Activated T-cell treated with anti-CD3 and anti-CD28 coated beads for 24 hours (primary cell): ENCODE measurements around the gene YEATS4.

Experiments
- DNase-seq: peaks from one replicate; pipeline ENCODE4 v3.0.0-alpha.2; 2020; ENCODE audit warnings: low read depth

The YEATS4 gene

GRCh38 chr12:69342421-69342820, 17.1 kb upstream of the YEATS4 start:
- DNase-seq, result no peak

DNA sequence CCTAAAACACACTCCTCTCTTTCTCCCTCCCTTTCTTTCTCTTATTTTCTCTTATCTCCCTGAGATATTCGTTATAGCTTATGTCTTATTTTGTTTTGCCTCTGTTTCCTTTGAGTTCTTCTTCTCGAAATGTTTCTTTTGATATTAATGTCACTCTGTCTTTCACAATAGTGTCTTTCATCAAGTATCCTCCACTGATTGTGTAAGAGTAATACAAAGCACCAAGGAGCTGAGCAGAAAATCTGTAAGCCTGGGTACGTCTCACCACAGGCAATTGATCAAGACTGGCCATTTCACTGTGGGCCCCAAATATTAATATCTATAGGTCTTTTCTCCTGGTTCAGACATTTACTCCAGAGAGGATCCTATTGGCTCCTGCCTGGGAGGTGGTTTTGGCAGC, 16.2 kb upstream of the YEATS4 start:
- no peak for DNase-seq

DNA sequence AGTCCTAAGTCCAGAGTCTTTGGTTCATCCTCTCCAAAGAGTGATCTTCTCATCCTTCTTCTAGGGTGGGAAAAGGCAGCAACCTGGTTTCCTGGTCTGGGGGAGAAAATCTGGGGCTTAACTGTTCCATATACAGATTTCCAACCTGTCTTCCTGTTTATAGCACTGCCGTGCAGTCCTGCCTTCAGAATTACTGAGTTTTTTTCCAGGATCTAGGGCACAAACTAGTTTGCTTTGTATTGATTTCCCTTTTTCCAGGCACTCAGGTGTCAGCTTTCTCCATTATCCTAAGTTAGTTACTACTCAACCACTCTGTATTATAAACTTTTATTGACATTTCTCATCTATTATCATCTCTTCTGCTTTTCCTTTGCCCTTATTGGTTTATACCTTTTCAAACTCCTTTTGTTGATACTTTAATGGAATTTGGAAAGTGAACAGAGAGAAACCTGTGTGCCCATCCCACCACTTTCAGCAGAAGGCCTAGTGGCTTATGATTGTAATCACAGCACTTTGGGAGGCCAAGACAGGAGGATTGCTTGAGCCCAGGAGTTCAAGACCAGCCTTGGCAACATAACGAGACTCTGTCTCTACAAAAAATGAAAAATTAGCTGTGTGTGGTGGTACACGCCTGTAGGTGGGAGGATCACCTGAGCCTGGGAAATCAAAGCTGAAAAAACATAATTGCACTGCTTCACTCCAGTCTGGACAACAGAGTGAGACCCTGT, 15.5 kb upstream of the YEATS4 start:
- no peak for DNase-seq

DNA sequence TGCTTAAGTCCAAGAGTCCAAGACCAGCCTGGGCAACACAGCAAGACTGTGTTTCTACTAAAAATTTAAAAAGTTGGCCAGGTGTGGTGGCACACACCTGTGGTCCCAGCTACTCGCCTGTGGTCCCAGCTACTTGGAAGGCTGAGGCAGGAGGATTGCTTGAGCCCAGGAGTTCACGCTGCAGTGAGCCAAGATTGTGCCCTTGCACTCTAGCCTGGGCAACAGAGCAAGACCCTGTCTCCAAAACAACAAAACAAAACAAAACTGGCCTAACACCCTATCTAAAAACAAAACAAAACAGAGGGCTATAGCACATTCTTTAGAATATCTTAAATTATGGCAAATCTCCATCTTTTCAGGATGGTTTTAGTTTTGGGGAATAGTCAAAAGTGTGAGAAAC, 14.5 kb upstream of the YEATS4 start:
- DNase-seq, result no peak

- DNase-seq, result no peak
Measured at GRCh38 chr12:69345742-69346141, 13.8 kb upstream of the YEATS4 start.

- DNase-seq, result no peak
Measured at GRCh38 chr12:69348162-69348938, 11.2 kb upstream of the YEATS4 start, which contains the start of gene LYZ. Gene LYZ, plus strand, starts transcription at chr12:69348381. Its CDS starts 28 bp downstream, at chr12:69348409.

DNA sequence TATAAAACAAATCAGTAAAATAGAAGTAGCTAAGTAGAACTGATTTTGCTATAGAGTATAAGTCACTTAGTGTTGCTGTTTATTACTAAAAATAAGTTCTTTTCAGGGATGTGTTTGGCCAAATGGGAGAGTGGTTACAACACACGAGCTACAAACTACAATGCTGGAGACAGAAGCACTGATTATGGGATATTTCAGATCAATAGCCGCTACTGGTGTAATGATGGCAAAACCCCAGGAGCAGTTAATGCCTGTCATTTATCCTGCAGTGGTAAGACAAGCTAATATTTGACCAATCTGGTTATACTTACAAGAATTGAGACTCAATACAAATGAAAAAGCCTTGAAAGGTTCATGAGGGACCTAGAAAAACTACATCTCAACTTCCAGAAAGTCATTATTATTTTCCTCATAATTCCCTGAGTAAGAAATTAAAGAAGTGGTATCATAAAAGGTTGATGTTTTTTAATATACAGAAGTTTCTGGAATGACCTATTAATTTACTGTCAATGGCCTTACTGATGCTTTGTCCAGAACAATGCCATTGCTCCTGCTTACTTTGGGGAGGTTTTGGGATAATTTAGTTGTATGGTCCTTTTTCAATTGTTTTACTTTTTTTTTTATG, 9.4 kb upstream of the YEATS4 start:
- no peak for DNase-seq

GRCh38 chr12:69350777-69351176, 8.8 kb upstream of the YEATS4 start:
- DNase-seq, result no peak

GRCh38 chr12:69351462-69352236, 7.9 kb upstream of the YEATS4 start:
- DNase-seq, result no peak

- DNase-seq, result no peak
Measured at GRCh38 chr12:69352904-69353303, 6.6 kb upstream of the YEATS4 start.

DNA sequence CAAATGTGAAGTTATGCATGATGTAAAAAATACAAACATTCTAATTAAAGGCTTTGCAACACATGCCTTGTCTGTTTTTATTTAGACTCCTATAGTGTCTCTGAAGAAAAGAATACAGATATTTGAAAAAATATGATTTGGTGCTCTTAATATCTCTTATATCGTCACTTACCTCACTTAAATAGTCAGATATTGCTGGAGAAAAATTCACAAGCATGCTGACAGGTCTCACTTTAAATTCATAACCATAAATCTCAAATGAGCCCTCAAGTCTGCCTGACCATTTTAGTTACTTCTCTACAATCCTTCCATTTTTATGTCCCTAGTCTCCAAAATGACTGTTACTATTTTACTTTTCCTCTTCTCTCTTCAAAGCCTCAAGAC, 5.4 kb upstream of the YEATS4 start:
- DNase-seq, result no peak

DNA sequence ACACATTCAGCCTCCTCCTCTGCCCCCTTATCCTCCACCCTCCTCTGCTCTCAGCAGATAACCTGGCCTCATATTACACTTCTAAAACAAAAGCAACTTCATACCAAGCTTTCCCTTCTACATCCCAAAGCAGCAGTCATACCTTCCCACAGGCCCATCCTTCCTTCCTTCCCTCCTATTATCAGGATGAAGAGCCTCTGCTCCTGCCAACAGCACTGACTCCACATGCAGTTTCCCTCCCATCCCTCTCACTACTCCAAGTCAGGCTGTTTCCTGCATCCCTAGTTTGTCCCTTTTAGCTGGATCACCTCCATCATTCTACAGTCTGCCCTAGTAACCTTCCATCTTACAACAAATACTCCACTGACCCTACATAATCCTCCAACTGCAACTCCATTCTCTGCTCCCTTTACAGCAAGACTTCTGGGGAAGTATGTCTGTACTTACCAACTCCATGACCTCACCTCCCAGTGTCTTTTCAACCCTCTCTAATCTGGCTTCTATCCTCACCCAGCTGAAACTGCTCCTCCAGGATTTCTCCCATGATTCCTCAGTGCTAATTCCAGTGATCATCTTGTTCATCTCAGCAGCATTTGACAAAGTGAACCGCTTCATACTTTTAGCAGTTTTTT, 4.9 kb upstream of the YEATS4 start:
- DNase-seq, result no peak

GRCh38 chr12:69355363-69356028, 4.0 kb upstream of the YEATS4 start:
- no peak for DNase-seq

DNA sequence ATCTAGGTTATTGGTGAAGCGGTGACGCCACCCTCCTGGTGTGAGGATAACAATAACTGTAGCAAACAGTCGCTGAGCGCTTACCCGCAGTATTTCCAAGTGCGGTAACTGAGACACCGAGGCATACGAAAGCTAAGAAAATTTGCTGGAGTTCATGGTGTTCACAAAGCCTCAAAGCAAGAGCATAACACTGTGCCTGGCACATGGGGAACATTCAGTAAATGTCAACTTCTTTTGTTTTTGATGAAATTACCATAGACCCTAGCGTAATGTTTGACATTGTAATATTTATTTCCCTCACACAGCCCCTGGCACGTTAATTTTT, 767 bp downstream of the YEATS4 start:
- DNase-seq, result no peak

DNA sequence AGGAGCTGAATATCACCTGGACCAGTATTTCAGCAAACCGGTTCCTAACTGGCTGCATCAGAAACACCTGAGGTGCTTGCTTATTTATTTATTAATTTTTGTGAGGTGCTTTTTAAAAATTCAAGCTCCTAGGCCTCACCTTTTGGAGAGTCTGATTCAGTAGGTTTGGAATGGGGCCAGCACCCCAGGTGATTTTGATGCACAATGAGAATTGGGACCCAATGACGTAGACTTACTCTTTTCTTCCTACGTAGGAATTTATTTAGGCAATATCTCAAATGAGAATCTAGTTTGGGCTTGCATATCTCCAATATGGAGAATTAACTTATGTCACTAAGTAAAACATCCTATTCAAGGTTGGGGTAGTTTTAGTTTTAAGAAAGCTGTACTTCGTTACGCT, 7.3 kb downstream of the YEATS4 start:
- no peak for DNase-seq

DNA sequence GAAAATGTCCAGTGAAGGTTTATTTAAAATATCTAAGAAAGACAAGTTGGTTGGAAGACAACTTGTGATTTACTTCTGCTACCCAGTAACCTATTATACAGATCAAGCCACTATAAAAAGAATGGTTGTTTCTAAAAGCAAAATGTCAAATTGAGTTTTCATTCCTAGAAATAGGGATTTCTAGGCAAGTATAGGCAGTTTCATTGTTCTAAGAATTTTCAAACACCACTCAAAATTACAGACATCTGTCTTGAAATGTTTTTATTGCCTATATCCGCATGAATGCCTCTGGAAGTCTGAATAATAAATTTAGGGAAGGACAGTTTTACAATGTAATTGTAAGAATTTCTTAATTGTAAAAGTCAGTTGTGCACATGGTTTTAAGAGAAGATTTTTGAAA, 8.6 kb downstream of the YEATS4 start:
- no peak for DNase-seq

- DNase-seq, result no peak
Measured at GRCh38 chr12:69383074-69383473, 23.5 kb downstream of the YEATS4 start.

DNA sequence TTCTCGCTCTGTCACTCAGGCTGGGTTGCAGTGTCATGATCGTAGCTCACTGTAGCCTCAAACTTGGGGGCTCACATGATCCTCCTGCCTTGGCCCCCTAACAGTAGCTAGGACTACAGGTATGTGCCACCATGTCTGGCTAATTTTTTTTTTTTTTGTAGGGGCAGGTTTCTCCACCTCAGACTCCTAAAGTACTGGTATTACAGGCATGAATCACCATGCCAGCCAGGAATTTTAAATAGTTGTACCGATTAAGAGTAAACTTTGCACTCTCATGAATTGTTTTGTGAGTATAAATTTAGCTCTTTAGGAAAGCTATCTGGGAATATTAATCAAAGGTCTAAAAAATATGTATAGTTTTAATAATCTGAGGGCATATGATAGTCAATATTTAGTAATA, 25.5 kb downstream of the YEATS4 start:
- DNase-seq, result no peak

DNA sequence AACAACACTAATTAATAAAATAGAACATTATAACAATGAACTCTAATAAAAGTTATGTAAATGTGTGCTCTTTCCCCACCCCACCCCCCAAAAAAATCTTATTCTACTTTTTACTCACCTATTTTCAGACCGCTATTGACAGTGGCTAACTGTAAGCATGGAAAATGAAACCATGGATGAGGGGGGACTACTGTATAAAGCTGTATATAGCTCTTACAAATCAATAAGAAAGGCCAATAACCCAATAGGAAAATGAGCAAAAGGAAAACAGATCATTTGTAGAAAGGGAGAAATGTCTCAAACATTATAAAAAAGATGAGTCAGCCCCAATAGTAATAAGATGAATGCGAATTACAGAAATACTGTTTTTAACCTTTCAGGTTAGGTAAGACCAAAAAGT, 27.4 kb downstream of the YEATS4 start:
- no peak for DNase-seq

DNA sequence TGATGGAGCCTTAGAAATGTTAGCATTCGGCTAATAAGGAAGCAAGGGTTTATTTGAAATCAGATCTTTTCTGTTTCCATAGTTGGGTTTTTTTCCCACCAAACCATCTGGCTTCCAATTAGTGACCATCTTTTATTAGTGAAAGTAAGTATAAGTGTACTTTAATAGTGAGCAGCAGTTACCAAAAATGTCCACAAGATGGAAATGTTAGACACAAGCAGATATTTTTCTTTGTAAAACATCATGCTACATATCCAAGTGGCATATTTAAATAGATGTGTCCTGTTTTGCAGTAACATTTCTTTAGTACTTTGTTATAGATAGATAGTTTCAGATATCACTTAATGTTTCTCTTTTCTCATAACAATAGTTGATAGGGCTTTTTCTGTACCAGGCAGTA, 28.8 kb downstream of the YEATS4 start:
- DNase-seq, result no peak

- no peak for DNase-seq
Measured at GRCh38 chr12:69389831-69390230, 30.3 kb downstream of the YEATS4 start.
